ENCODE data around the gene PTPRH. TPM values are rescaled to one million over a fixed set of nuclear protein-coding genes. Genes with fewer than 3 reads are reported as not detected.

PTPRH gene
- total and polyA plus RNA-seq, 9 of the 15 experiments (the other 6 are each of a cell fraction or from before 2014, with no cell fraction given) = 0.87 to 34.3 (median 22.7) TPM

DNA sequence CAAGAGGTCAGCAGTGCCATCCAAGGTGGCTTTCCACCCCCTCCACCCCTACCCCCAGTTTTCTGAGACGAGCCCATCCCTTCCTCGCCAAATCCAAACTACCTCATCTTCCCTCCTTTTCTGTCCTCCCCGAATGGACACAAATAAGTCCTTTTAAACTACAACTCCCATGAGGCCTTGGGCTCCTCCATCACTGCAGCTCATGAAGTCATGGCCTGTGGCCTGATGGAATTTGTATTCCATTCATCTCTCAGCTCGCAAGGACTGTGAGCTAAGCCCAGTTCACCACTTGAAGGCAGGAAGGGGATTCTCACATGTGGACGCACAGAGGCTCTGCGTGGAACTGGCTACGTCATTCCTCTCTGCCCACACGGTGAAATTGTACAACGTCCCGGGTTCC, 12.5 kb downstream of the PTPRH start (continued):
- TF ChIP-seq, protein P1, sequence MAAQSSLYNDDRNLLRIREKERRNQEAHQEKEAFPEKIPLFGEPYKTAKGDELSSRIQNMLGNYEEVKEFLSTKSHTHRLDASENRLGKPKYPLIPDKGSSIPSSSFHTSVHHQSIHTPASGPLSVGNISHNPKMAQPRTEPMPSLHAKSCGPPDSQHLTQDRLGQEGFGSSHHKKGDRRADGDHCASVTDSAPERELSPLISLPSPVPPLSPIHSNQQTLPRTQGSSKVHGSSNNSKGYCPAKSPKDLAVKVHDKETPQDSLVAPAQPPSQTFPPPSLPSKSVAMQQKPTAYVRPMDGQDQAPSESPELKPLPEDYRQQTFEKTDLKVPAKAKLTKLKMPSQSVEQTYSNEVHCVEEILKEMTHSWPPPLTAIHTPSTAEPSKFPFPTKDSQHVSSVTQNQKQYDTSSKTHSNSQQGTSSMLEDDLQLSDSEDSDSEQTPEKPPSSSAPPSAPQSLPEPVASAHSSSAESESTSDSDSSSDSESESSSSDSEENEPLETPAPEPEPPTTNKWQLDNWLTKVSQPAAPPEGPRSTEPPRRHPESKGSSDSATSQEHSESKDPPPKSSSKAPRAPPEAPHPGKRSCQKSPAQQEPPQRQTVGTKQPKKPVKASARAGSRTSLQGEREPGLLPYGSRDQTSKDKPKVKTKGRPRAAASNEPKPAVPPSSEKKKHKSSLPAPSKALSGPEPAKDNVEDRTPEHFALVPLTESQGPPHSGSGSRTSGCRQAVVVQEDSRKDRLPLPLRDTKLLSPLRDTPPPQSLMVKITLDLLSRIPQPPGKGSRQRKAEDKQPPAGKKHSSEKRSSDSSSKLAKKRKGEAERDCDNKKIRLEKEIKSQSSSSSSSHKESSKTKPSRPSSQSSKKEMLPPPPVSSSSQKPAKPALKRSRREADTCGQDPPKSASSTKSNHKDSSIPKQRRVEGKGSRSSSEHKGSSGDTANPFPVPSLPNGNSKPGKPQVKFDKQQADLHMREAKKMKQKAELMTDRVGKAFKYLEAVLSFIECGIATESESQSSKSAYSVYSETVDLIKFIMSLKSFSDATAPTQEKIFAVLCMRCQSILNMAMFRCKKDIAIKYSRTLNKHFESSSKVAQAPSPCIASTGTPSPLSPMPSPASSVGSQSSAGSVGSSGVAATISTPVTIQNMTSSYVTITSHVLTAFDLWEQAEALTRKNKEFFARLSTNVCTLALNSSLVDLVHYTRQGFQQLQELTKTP (IDR thresholded peaks at IDR 0.05; ENCODE audit: low read depth in 1 of 2, partially characterized antibody in 2 of 2) = peak in 1 of 2 experiments; percentile 95
- TF ChIP-seq PATZ1 (CRISPR knock-in tag; IDR thresholded peaks at IDR 0.05; ENCODE audit: borderline replicate concordance) = no peak
- TF ChIP-seq, protein P2, sequence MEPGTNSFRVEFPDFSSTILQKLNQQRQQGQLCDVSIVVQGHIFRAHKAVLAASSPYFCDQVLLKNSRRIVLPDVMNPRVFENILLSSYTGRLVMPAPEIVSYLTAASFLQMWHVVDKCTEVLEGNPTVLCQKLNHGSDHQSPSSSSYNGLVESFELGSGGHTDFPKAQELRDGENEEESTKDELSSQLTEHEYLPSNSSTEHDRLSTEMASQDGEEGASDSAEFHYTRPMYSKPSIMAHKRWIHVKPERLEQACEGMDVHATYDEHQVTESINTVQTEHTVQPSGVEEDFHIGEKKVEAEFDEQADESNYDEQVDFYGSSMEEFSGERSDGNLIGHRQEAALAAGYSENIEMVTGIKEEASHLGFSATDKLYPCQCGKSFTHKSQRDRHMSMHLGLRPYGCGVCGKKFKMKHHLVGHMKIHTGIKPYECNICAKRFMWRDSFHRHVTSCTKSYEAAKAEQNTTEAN (CRISPR knock-in tag; IDR thresholded peaks at IDR 0.05) = no peak

All from K562 (cell line).